ENCODE measurements around the gene ABHD17C.

GRCh38 chr15:80755885-80756284, 60.8 kb downstream of the ABHD17C start:
- TF ChIP-seq, protein P1, sequence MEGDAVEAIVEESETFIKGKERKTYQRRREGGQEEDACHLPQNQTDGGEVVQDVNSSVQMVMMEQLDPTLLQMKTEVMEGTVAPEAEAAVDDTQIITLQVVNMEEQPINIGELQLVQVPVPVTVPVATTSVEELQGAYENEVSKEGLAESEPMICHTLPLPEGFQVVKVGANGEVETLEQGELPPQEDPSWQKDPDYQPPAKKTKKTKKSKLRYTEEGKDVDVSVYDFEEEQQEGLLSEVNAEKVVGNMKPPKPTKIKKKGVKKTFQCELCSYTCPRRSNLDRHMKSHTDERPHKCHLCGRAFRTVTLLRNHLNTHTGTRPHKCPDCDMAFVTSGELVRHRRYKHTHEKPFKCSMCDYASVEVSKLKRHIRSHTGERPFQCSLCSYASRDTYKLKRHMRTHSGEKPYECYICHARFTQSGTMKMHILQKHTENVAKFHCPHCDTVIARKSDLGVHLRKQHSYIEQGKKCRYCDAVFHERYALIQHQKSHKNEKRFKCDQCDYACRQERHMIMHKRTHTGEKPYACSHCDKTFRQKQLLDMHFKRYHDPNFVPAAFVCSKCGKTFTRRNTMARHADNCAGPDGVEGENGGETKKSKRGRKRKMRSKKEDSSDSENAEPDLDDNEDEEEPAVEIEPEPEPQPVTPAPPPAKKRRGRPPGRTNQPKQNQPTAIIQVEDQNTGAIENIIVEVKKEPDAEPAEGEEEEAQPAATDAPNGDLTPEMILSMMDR (IDR thresholded peaks at IDR 0.05), result no peak
- no peak for TF ChIP-seq POLR2A (IDR thresholded peaks at IDR 0.05)
- no peak for TF ChIP-seq EP300 (IDR thresholded peaks at IDR 0.05)

Measured in tibial nerve (tissue), 4 donors.